HFF-Myc (cell line): ENCODE measurements around the gene PYGB.
A peak's percentile ranks its signal among the peaks of the same experiment; 100 is the strongest.

ENCODE experiments used
- DNase-seq: peaks from one replicate; pipeline ENCODE4 v3.0.0-alpha.2; 2011; ENCODE audit warnings: low read depth; ENCODE audit errors: extremely low read depth
- H3K4me3 ChIP-seq: replicated peaks from 2 replicates; pipeline ENCODE4 v1.5.1; 2011; ENCODE audit warnings: low read depth, mild to moderate bottlenecking, control low read depth, low read length
- CTCF ChIP-seq: IDR thresholded peaks from 2 replicates; pipeline ENCODE4 v1.5.1; 2012; ENCODE audit warnings: mild to moderate bottlenecking, low read depth, low read length, control low read depth; ENCODE audit errors: missing control alignments

Gene PYGB

GRCh38 chr20:25220021-25220730 is 27.7 kb upstream of the PYGB start:
- no peak for DNase-seq
- no peak overlapping the region for H3K4me3 ChIP-seq
- TF ChIP-seq CTCF = peak; percentile 44

GRCh38 chr20:25220810-25221591 is 26.9 kb upstream of the PYGB start:
- H3K4me3 ChIP-seq = no peak overlapping the region
- DNase-seq = no peak
- no peak for TF ChIP-seq CTCF

GRCh38 chr20:25221592-25222460 is 26.1 kb upstream of the PYGB start:
- H3K4me3 ChIP-seq = no peak overlapping the region
- no peak for TF ChIP-seq CTCF

GRCh38 chr20:25222461-25223178 is 25.3 kb upstream of the PYGB start:
- TF ChIP-seq CTCF = no peak
- H3K4me3 ChIP-seq = no peak overlapping the region
- DNase-seq = no peak

More at GRCh38 chr20:25221592-25222460, 26.1 kb upstream of the PYGB start:
- DNase-seq = no peak

GRCh38 chr20:25223179-25223661 is 24.7 kb upstream of the PYGB start:
- TF ChIP-seq CTCF = peak; percentile 21
- DNase-seq = peak; percentile 92
- H3K4me3 ChIP-seq = no peak overlapping the region
